Muscle of arm (tissue), 12 donors: ENCODE results near the gene FAM168A. TPM values are rescaled to one million over a fixed set of nuclear protein-coding genes. Genes with fewer than 3 reads are reported as not detected.

Experiments
- polyA plus RNA-seq, 12 donors: library from polyadenylated mRNA; unstranded; fragments of 120-200 nt; gene quantifications; one replicate each; pipeline ENCODE4 v1.2.1, GENCODE V29; 2013; ENCODE audit not compliant: insufficient read length in 12 of 12

Gene FAM168A
- polyA plus RNA-seq, 12 donors: 22.1 to 43.8 (median 27.8) TPM; not detected in 1

Other genes with a start within 250 kb of the FAM168A start
- 1 to 10 TPM in 11 of 12 donors, not detected in 1; 2.0 to 9.7 (median 2.9) TPM for gene RELT, start 221.7 kb downstream of the FAM168A start, polyA plus RNA-seq
- 1 to 10 TPM in 8 of 12 donors, under 1 TPM in 2, not detected in 2; 0.75 to 2.8 (median 1.5) TPM for gene PLEKHB1, start 48.5 kb upstream of the FAM168A start, polyA plus RNA-seq
- gene RAB6A, start 163.0 kb upstream of the FAM168A start, polyA plus RNA-seq: 100 to 1,000 TPM in 8 of 12 donors, 10 to 100 TPM in 3, not detected in 1; 88.7 to 142 (median 107) TPM
- 10 to 100 TPM in 10 of 12 donors, not detected in 2; 30.2 to 51.7 (median 42.3) TPM for gene MRPL48, start 189.8 kb upstream of the FAM168A start, polyA plus RNA-seq